ENCODE measurements around the gene WFIKKN1. TPM values are rescaled to one million over a fixed set of nuclear protein-coding genes. Genes with fewer than 3 reads are reported as not detected.

Gene WFIKKN1
- total and polyA plus RNA-seq, 2 of the 13 experiments (the other 11 are each of a cell fraction or from before 2014, with no cell fraction given): 1.7 to 4.9 TPM

GRCh38 chr16:590188-590814, 40.5 kb upstream of the WFIKKN1 start (continued):
- TF ChIP-seq ZNF703 (CRISPR knock-in tag; IDR thresholded peaks at IDR 0.05; ENCODE audit: borderline replicate concordance) (0 out of 2 replicates have a peak, but pooled peaks have one; percentile 53), MAFK (conservative IDR thresholded peaks at IDR 0.05 in 1 of 2, IDR thresholded peaks at IDR 0.05 in 1 of 2; ENCODE audit: low read length in 2 of 2) (no peak), ZNF775 (CRISPR knock-in tag; IDR thresholded peaks at IDR 0.05; ENCODE audit: borderline replicate concordance) (no peak), ZNF563 (CRISPR knock-in tag; IDR thresholded peaks at IDR 0.05) (peak; percentile 75; the same call in 1 of the 2 replicates), ARID4A (CRISPR knock-in tag; IDR thresholded peaks at IDR 0.05; ENCODE audit: borderline replicate concordance) (peak; percentile 67; the same call in 1 of the 2 replicates), GPN1 (CRISPR knock-in tag; IDR thresholded peaks at IDR 0.05; ENCODE audit: borderline replicate concordance) (no peak; the same call in 1 of the 2 replicates), CREB3 (CRISPR knock-in tag; IDR thresholded peaks at IDR 0.05) (no peak), ZNF850 (CRISPR knock-in tag; conservative IDR thresholded peaks at IDR 0.05) (no peak), ZNF644 (CRISPR knock-in tag; IDR thresholded peaks at IDR 0.05; ENCODE audit: low read depth) (no peak)
- TF ChIP-seq, protein P1, sequence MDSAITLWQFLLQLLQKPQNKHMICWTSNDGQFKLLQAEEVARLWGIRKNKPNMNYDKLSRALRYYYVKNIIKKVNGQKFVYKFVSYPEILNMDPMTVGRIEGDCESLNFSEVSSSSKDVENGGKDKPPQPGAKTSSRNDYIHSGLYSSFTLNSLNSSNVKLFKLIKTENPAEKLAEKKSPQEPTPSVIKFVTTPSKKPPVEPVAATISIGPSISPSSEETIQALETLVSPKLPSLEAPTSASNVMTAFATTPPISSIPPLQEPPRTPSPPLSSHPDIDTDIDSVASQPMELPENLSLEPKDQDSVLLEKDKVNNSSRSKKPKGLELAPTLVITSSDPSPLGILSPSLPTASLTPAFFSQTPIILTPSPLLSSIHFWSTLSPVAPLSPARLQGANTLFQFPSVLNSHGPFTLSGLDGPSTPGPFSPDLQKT (CRISPR knock-in tag; IDR thresholded peaks at IDR 0.05; ENCODE audit: borderline replicate concordance): no peak
- TF ChIP-seq, protein P2, sequence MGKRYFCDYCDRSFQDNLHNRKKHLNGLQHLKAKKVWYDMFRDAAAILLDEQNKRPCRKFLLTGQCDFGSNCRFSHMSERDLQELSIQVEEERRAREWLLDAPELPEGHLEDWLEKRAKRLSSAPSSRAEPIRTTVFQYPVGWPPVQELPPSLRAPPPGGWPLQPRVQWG (CRISPR knock-in tag; IDR thresholded peaks at IDR 0.05; ENCODE audit: borderline replicate concordance, low read depth): no peak
- TF ChIP-seq, protein P3, sequence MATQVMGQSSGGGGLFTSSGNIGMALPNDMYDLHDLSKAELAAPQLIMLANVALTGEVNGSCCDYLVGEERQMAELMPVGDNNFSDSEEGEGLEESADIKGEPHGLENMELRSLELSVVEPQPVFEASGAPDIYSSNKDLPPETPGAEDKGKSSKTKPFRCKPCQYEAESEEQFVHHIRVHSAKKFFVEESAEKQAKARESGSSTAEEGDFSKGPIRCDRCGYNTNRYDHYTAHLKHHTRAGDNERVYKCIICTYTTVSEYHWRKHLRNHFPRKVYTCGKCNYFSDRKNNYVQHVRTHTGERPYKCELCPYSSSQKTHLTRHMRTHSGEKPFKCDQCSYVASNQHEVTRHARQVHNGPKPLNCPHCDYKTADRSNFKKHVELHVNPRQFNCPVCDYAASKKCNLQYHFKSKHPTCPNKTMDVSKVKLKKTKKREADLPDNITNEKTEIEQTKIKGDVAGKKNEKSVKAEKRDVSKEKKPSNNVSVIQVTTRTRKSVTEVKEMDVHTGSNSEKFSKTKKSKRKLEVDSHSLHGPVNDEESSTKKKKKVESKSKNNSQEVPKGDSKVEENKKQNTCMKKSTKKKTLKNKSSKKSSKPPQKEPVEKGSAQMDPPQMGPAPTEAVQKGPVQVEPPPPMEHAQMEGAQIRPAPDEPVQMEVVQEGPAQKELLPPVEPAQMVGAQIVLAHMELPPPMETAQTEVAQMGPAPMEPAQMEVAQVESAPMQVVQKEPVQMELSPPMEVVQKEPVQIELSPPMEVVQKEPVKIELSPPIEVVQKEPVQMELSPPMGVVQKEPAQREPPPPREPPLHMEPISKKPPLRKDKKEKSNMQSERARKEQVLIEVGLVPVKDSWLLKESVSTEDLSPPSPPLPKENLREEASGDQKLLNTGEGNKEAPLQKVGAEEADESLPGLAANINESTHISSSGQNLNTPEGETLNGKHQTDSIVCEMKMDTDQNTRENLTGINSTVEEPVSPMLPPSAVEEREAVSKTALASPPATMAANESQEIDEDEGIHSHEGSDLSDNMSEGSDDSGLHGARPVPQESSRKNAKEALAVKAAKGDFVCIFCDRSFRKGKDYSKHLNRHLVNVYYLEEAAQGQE (IDR thresholded peaks at IDR 0.05; ENCODE audit: borderline replicate concordance in 1 of 2, low read depth in 1 of 2, low read length in 2 of 2): no peak
- TF ChIP-seq, protein P4, sequence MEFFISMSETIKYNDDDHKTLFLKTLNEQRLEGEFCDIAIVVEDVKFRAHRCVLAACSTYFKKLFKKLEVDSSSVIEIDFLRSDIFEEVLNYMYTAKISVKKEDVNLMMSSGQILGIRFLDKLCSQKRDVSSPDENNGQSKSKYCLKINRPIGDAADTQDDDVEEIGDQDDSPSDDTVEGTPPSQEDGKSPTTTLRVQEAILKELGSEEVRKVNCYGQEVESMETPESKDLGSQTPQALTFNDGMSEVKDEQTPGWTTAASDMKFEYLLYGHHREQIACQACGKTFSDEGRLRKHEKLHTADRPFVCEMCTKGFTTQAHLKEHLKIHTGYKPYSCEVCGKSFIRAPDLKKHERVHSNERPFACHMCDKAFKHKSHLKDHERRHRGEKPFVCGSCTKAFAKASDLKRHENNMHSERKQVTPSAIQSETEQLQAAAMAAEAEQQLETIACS (CRISPR knock-in tag; IDR thresholded peaks at IDR 0.05): no peak
- TF ChIP-seq, protein P5, sequence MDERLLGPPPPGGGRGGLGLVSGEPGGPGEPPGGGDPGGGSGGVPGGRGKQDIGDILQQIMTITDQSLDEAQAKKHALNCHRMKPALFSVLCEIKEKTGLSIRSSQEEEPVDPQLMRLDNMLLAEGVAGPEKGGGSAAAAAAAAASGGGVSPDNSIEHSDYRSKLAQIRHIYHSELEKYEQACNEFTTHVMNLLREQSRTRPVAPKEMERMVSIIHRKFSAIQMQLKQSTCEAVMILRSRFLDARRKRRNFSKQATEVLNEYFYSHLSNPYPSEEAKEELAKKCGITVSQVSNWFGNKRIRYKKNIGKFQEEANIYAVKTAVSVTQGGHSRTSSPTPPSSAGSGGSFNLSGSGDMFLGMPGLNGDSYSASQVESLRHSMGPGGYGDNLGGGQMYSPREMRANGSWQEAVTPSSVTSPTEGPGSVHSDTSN (CRISPR knock-in tag; IDR thresholded peaks at IDR 0.05): no peak
